ENCODE measurements around the gene IRF1. TPM values are rescaled to one million over a fixed set of nuclear protein-coding genes. Genes with fewer than 3 reads are reported as not detected.

The IRF1 gene
- total and polyA plus RNA-seq, 7 donors, result 15.3 to 169 (median 37.2) TPM

DNA sequence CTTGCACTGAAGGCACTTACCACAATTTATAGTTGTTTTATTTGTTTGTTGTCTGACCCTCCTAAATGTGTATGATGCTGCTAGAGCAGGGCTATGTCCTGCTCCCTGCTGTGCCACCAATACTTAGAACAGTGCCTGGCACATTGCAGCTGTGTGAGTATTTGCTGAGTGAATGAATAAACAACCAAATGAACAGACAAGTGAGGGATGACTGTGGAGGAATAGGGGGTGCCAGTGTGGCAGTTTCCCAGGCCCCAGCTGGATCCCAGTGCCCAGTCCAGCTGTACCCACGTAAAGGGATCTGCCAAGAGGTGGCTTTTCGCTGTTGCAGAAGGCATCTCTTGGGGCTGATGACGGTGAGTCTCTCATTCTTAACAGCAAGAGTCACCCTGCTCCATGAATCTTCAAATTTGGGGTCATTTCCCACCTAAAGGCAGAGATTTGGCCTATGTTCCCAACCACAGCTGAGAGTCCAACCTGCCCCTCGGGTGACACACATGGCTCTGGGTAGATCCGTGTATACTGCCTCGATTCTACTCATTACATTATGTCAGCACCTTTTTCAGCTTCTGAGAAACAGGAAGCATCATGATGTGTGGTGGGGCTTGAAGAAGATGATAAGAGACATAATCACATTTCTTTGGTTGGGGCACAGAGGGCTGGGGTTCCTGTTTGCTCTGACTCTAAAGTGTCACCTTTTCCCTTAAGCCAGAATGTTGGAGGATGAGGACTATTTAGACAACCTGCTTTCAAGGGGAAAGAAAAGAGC, 38.5 kb upstream of the IRF1 start:
- intact Hi-C loops (cut with DNase I), result no loop called here
- no peak for DNase-seq

DNA sequence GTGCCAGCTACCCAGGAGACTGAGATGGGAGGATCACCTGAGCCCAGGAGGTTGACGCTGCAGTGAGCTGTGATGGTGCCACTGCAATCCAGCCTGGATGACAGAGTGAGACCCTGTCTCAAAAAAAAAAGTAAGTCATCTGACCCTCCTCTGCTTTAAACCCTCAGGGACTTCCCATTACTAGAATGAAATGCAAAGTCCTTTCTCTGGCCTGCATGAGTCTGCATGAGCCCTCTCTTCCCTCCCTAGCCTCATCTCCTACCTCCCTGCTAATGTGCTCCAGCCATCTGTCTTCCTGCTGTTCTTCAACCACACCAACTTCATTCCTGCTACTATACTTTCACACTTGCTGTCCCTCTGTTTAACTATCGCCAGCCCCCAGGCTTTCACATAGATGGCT, 37.4 kb upstream of the IRF1 start:
- WGBS, 2 donors, result 95 to 98% methylated on average over 2 of the region's 2 CpGs
- intact Hi-C loops (cut with DNase I), result no loop called here
- DNase-seq, result no peak
- Histone ChIP-seq H3K36me3 (no peaks in the 10 kb centered on the region), H3K4me3 (no peak overlapping the region), H3K27me3 (no peaks in the 10 kb centered on the region), H3K27ac (no peak overlapping the region), H3K4me1 (peaks cover 0 to 4% (median 0%) of the 10 kb centered on the region in 4 donors), H3K9me3 (no peaks in the 10 kb centered on the region)
- TF ChIP-seq POLR2AphosphoS5 (IDR thresholded peaks at IDR 0.05) (no peak), POLR2A (IDR thresholded peaks at IDR 0.05) (no peak), EP300 (IDR thresholded peaks at IDR 0.05) (no peak)
- TF ChIP-seq, protein P1, sequence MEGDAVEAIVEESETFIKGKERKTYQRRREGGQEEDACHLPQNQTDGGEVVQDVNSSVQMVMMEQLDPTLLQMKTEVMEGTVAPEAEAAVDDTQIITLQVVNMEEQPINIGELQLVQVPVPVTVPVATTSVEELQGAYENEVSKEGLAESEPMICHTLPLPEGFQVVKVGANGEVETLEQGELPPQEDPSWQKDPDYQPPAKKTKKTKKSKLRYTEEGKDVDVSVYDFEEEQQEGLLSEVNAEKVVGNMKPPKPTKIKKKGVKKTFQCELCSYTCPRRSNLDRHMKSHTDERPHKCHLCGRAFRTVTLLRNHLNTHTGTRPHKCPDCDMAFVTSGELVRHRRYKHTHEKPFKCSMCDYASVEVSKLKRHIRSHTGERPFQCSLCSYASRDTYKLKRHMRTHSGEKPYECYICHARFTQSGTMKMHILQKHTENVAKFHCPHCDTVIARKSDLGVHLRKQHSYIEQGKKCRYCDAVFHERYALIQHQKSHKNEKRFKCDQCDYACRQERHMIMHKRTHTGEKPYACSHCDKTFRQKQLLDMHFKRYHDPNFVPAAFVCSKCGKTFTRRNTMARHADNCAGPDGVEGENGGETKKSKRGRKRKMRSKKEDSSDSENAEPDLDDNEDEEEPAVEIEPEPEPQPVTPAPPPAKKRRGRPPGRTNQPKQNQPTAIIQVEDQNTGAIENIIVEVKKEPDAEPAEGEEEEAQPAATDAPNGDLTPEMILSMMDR (IDR thresholded peaks at IDR 0.05), result no peak

More for the DNA sequence above, 38.5 kb upstream of the IRF1 start:
- Histone ChIP-seq H3K9me3 (no peaks in the 10 kb centered on the region), H3K36me3 (no peaks in the 10 kb centered on the region), H3K4me3 (no peak overlapping the region), H3K27ac (no peak overlapping the region), H3K27me3 (no peaks in the 10 kb centered on the region), H3K4me1 (peaks cover 0 to 4% (median 0%) of the 10 kb centered on the region in 4 donors)
- 72 to 87% methylated on average over 6 of the region's 6 CpGs for WGBS, 2 donors
- TF ChIP-seq POLR2A (IDR thresholded peaks at IDR 0.05) (no peak), EP300 (IDR thresholded peaks at IDR 0.05) (no peak), POLR2AphosphoS5 (IDR thresholded peaks at IDR 0.05) (no peak)
- TF ChIP-seq, protein P1 (IDR thresholded peaks at IDR 0.05), result no peak

DNA sequence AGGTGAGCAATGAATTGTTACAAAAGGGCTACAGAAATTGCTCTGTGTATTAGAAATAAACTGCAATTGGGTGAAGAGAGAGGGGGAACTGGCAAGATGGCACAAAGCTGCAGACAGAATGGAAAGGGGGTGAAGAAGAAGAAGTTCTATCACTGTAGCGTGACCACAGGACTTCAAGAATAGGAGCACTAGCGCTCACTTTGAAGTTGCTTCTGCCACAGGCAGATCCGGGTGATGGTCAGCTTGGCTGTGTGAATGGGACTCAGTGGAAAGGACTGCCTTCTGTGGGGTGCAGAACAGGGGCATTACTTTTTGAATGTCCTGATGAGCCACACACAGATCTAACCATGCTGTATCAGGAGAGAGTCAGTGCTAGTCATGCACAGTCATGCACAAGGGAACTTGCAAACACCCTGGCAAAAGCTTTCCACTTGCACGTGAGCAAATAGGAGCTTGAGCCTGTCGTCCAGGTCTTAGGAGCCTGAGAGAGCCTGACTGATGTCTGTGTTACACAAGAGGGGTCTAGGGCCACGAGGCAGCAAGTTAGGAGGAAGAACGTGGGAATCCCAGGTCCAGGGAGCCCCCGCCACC, 36.5 kb upstream of the IRF1 start:
- H3K27ac ChIP-seq, result no peak overlapping the region
- intact Hi-C loops (cut with DNase I), result no loop called here
- TF ChIP-seq POLR2A (IDR thresholded peaks at IDR 0.05) (no peak), POLR2AphosphoS5 (IDR thresholded peaks at IDR 0.05) (no peak), EP300 (IDR thresholded peaks at IDR 0.05) (no peak)
- TF ChIP-seq, protein P1 (IDR thresholded peaks at IDR 0.05), result no peak
- no peak for DNase-seq
- peaks cover 0 to 4% (median 0%) of the 10 kb centered on the region in 4 donors for H3K4me1 ChIP-seq
- no peaks in the 10 kb centered on the region for H3K36me3 ChIP-seq
- H3K27me3 ChIP-seq, result no peaks in the 10 kb centered on the region
- H3K9me3 ChIP-seq, result no peaks in the 10 kb centered on the region
- WGBS, 2 donors, result 63 to 72% methylated on average over 8 of the region's 8 CpGs
- no peak overlapping the region for H3K4me3 ChIP-seq

DNA sequence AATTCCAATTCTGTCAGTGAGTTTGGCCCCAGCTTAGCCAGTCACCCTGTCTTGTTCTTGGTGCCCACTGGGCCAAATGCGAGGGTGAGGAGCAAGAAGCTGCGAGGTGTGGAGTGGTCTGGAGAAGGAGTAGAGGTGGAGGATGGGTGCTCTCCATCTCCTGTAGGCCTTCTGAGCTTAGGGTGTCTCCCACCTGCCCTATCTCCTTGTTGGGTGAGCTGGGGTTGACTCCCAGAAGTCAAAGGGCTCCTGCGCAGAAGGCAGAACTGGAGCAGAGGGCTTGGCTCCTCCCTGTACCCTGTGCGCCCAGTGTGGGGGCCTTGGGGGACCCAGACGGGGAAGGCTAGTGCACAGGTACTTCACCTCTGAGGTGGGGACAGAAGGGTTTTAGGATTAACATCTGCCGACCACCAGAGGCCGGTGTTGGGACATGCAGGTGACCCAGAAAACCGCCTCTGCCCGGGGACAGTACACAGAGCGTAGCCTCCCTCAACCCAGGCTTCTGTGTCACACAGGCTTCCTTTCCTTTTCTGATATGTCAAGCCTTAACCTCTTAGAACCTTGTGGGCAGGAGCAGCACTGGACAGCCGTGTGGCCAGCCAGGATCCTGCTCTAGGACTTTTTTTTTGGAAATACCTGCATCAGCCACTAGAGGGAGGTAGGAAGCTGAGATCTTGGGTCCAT, 35.9 kb upstream of the IRF1 start:
- intact Hi-C loops (cut with DNase I), result no loop called here
- no peak for DNase-seq
- Histone ChIP-seq H3K27ac (no peak overlapping the region), H3K9me3 (no peaks in the 10 kb centered on the region), H3K27me3 (no peaks in the 10 kb centered on the region), H3K4me1 (peaks cover 0 to 4% (median 0%) of the 10 kb centered on the region in 4 donors), H3K4me3 (no peak overlapping the region), H3K36me3 (no peaks in the 10 kb centered on the region)
- TF ChIP-seq EP300 (IDR thresholded peaks at IDR 0.05), result no peak
- TF ChIP-seq, protein P1 (IDR thresholded peaks at IDR 0.05), result peak; percentile 28 to 82 (median 71)
- 32 to 47% methylated on average over 11 of the region's 11 CpGs for WGBS, 2 donors
